Activated T-helper 1 cell treated with anti-CD3 and anti-CD28 coated beads, Interleukin-12 subunit alpha, Interleukin-12 subunit beta, Interleukin-2, Interleukin-4 antibody, amounts not matched to agents 30 ng/mL and 10 ng/mL and 1 ng/mL, durations not matched to agents 14 hours and 24 hours and 36 hours (primary cell): ENCODE data around the gene TIAM2. TPM values are rescaled to one million over a fixed set of nuclear protein-coding genes. Genes with fewer than 3 reads are reported as not detected.
"Not testable (repeated sequence)": the region's sequence is repeated elsewhere in the genome, so short reads cannot be mapped to it uniquely, and the experiment has no call there.

Source experiments
- DNase-seq: peaks from one replicate; pipeline ENCODE4 v3.0.0; 2021; ENCODE audit warnings: low spot score
- H3K27ac Mint-ChIP-seq: one replicate; pipeline ENCODE4 v1.8.0; 2021; ENCODE audit warnings: mild to moderate bottlenecking, mixed read lengths
- H3K27me3 Mint-ChIP-seq: one replicate; pipeline ENCODE4 v1.8.0; 2022; ENCODE audit warnings: mild to moderate bottlenecking, moderate library complexity, mixed read lengths; ENCODE audit not compliant: insufficient read depth
- H3K36me3 Mint-ChIP-seq: one replicate; pipeline ENCODE4 v1.8.0; 2021; ENCODE audit warnings: low read depth, mixed read lengths
- H3K4me1 Mint-ChIP-seq: one replicate; pipeline ENCODE4 v1.8.0; 2021; ENCODE audit warnings: low read depth, mixed read lengths
- H3K4me3 Mint-ChIP-seq: one replicate; pipeline ENCODE4 v1.8.0; 2021; ENCODE audit warnings: mild to moderate bottlenecking, moderate library complexity, mixed read lengths
- H3K9me3 Mint-ChIP-seq: one replicate; pipeline ENCODE4 v1.8.0; 2021; ENCODE audit warnings: mixed read lengths
- intact Hi-C: fragments of 100-400 bp; cut with micrococcal nuclease; formaldehyde crosslinking; loops from one replicate; pipeline ENCODE4 v1.15.1; 2024
- total RNA-seq: library from RNA; stranded (reverse); gene quantifications from 2 replicates; pipeline ENCODE4 v1.2.3, GENCODE V29; 2022

TIAM2 gene
- total RNA-seq = 90.4 and 95.6 TPM in 2 replicates

- intact Hi-C loops = loop anchor here (1.0 to 5.0 kb wide), 8 partner anchors 55 to 319 kb away; partner anchors contain the start of genes SCAF8 and TFB1M
- H3K4me1 Mint-ChIP-seq = peaks cover 18% of the 10 kb centered on the region
- peak within 1 kb of the TSS; percentile 44 for H3K27ac Mint-ChIP-seq
- peak within 1 kb of the TSS; percentile 71 for H3K4me3 Mint-ChIP-seq
- H3K27me3 Mint-ChIP-seq = peaks cover 16% of the 10 kb centered on the region
- H3K36me3 Mint-ChIP-seq = peaks cover 4% of the 10 kb centered on the region
- DNase-seq = peak; percentile 11
- H3K9me3 Mint-ChIP-seq = no peaks in the 10 kb centered on the region
These were observed at the start of gene TIAM2 for GRCh38 chr6:154995254-154996015. TIAM2 (plus strand) TSS chr6:154995315; CDS start chr6:155129224, 133,909 bp downstream.

- intact Hi-C loops = no loop called here
- Mint-ChIP-seq H3K27me3 (no peaks in the 10 kb centered on the region), H3K4me3 (no peak overlapping the region), H3K9me3 (peaks cover 30% of the 10 kb centered on the region), H3K27ac (no peak overlapping the region), H3K36me3 (peaks cover 14% of the 10 kb centered on the region), H3K4me1 (peaks cover 13% of the 10 kb centered on the region)
- no peak for DNase-seq
These were observed 44.2 kb upstream of the TIAM2 start for GRCh38 chr6:154950979-154951344.

DNA sequence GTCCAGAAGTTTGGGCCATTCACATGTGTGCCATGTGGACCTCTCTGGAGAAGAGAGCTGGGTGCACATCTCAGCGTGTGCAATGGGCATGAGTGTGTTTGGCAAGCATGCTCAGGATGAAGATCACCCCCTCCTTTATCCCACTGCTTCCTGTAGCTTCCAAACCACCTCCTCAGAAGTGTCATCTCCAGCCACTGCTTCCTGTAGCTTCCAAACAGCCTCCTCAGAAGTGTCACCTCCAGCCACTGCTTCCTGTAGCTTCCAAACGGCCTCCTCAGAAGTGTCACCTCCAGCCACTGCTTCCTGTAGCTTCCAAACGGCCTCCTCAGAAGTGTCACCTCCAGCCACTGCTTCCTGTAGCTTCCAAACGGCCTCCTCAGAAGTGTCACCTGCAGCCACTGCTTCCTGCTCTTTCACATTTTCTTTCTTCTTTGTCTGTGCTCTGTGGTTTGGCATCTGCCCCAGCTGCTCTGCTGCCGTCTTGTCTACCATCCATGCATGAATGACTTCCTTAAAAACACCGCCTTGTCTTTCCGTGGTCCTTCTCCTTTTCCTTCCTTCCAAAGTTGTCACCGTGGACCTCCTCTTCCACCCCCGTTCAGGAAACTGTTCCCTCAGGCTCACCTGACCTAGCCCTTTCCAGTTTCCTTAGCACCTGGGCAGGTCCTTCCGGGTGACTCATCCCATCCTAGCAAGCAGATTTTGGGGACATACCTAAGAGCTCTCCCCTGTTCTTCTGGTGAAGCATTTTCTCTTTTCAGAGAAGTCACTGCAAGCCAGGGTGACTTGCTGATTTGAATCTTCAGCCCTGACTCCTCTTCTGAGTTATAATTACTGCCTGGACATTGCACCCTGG, 43.5 kb upstream of the TIAM2 start:
- Mint-ChIP-seq H3K4me3 (no peak overlapping the region), H3K4me1 (peaks cover 13% of the 10 kb centered on the region), H3K27me3 (no peaks in the 10 kb centered on the region), H3K27ac (peak overlapping the region; percentile 88), H3K9me3 (peaks cover 30% of the 10 kb centered on the region), H3K36me3 (peaks cover 14% of the 10 kb centered on the region)
- intact Hi-C loops = no loop called here
- peak; percentile 4 for DNase-seq

DNA sequence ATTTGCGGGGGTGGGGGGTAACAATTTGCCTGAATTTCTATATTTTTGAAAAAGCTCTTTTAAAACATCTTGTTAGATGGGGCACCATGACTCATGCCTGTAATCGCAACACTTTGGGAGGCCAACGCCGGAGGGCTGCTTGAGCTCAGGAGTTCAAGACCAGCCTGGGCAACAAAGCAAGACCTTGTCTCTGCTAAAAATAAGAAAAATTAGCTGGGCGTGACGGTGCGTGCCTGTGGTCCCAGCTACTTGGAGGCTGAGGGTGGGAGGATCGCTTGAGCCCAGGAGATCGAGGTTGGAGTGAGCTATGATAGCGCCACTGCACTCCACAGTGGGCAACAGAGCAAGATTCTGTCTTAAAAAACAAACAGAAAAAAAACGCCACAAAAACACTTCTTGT, 41.5 kb upstream of the TIAM2 start:
- Mint-ChIP-seq H3K27me3 (no peaks in the 10 kb centered on the region), H3K36me3 (peaks cover 14% of the 10 kb centered on the region), H3K9me3 (peaks cover 30% of the 10 kb centered on the region), H3K4me3 (no peak overlapping the region), H3K27ac (no peak overlapping the region), H3K4me1 (peaks cover 13% of the 10 kb centered on the region)
- no peak for DNase-seq
- intact Hi-C loops = no loop called here

- Mint-ChIP-seq H3K9me3 (peaks cover 23% of the 10 kb centered on the region), H3K27me3 (no peaks in the 10 kb centered on the region), H3K4me3 (no peak overlapping the region), H3K4me1 (peaks cover 13% of the 10 kb centered on the region), H3K27ac (no peak overlapping the region), H3K36me3 (peaks cover 7% of the 10 kb centered on the region)
- DNase-seq = no peak
- intact Hi-C loops = no loop called here
These were observed 40.8 kb upstream of the TIAM2 start for GRCh38 chr6:154954347-154954746.

DNA sequence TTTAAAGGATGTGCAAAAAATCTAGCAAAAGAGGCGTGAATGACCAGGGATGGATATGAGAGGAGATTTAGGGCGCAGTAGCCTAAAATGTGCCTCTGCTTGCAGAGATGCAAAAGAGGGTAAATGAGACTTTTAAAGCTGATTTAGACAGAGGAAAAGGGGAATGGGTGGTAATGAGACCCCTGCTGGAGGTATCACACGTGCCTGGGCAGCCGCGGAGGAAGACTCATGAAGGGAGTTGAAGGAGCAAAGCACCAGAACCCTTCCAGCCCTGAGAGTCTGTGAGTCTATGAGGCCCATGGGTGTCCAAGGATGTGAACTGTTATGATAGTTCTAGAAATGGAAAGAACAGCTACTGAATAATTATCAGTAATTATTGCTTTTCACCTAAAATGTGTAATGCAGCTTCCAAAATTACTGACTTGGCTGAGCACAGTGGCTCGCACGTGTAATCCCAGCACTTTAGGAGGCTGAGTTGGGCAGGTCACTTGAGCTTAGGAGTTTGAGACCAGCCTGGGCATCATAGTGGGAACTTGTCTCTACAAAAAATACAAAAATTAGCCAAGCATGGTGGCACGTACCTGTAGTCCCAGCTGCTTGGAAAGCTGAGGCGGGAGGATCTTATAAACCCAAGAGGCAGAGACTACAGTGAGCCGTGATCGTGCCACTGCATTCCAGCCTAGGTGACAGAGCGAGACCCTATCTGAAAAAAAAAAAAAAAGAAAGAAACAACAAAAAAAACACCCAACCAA, 38.2 kb upstream of the TIAM2 start:
- intact Hi-C loops = no loop called here

DNA sequence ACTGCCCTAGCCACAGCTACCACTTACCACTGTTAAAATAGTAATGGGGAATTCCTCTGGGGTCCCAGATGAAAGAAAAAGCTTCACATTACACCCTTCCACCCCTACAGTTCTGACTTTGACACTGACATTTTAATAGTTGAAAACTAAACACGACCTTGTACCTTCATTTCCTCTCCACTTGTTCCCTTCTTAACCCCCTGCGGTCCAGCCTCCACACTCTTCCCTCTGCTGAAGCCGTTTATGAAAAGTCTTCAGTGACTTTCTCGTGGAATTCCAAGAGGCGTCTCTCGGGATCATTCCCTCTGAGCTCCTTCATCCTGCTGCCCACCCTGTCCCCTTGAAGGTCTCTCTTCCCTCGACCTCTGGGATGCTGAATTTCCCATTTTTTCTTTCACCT, 36.6 kb upstream of the TIAM2 start:
- H3K4me3 Mint-ChIP-seq = no peak overlapping the region
- no peaks in the 10 kb centered on the region for H3K27me3 Mint-ChIP-seq
- peaks cover 2% of the 10 kb centered on the region for H3K36me3 Mint-ChIP-seq
- peaks cover 11% of the 10 kb centered on the region for H3K4me1 Mint-ChIP-seq
- H3K9me3 Mint-ChIP-seq = no peaks in the 10 kb centered on the region
- H3K27ac Mint-ChIP-seq = no peak overlapping the region
- no peak for DNase-seq
- intact Hi-C loops = no loop called here

More for the DNA sequence above, 38.2 kb upstream of the TIAM2 start:
- DNase-seq = no peak
- H3K36me3 Mint-ChIP-seq = peaks cover 5% of the 10 kb centered on the region
- H3K9me3 Mint-ChIP-seq = peaks cover 5% of the 10 kb centered on the region
- no peaks in the 10 kb centered on the region for H3K27me3 Mint-ChIP-seq
- H3K4me1 Mint-ChIP-seq = peaks cover 9% of the 10 kb centered on the region
- no peak overlapping the region for H3K27ac Mint-ChIP-seq
- H3K4me3 Mint-ChIP-seq = no peak overlapping the region

GRCh38 chr6:154960299-154960843, 34.7 kb upstream of the TIAM2 start:
- peaks cover 11% of the 10 kb centered on the region for H3K4me1 Mint-ChIP-seq
- no peak overlapping the region for H3K4me3 Mint-ChIP-seq
- no peaks in the 10 kb centered on the region for H3K9me3 Mint-ChIP-seq
- peaks cover 1% of the 10 kb centered on the region for H3K27me3 Mint-ChIP-seq
- peaks cover 2% of the 10 kb centered on the region for H3K36me3 Mint-ChIP-seq
- DNase-seq = no peak
- no peak overlapping the region for H3K27ac Mint-ChIP-seq
- intact Hi-C loops = no loop called here

GRCh38 chr6:154960854-154961530, 34.1 kb upstream of the TIAM2 start:
- H3K4me1 Mint-ChIP-seq = peaks cover 11% of the 10 kb centered on the region
- no peak overlapping the region for H3K4me3 Mint-ChIP-seq
- intact Hi-C loops = no loop called here
- no peak overlapping the region for H3K27ac Mint-ChIP-seq
- H3K9me3 Mint-ChIP-seq = no peaks in the 10 kb centered on the region
- DNase-seq = no peak
- peaks cover 2% of the 10 kb centered on the region for H3K36me3 Mint-ChIP-seq
- peaks cover 1% of the 10 kb centered on the region for H3K27me3 Mint-ChIP-seq

GRCh38 chr6:154962753-154963152, 32.4 kb upstream of the TIAM2 start:
- DNase-seq = no peak
- peaks cover 2% of the 10 kb centered on the region for H3K36me3 Mint-ChIP-seq
- H3K27ac Mint-ChIP-seq = no peak overlapping the region
- peaks cover 1% of the 10 kb centered on the region for H3K27me3 Mint-ChIP-seq
- no peak overlapping the region for H3K4me3 Mint-ChIP-seq
- intact Hi-C loops = no loop called here
- H3K4me1 Mint-ChIP-seq = peaks cover 11% of the 10 kb centered on the region
- no peaks in the 10 kb centered on the region for H3K9me3 Mint-ChIP-seq

DNA sequence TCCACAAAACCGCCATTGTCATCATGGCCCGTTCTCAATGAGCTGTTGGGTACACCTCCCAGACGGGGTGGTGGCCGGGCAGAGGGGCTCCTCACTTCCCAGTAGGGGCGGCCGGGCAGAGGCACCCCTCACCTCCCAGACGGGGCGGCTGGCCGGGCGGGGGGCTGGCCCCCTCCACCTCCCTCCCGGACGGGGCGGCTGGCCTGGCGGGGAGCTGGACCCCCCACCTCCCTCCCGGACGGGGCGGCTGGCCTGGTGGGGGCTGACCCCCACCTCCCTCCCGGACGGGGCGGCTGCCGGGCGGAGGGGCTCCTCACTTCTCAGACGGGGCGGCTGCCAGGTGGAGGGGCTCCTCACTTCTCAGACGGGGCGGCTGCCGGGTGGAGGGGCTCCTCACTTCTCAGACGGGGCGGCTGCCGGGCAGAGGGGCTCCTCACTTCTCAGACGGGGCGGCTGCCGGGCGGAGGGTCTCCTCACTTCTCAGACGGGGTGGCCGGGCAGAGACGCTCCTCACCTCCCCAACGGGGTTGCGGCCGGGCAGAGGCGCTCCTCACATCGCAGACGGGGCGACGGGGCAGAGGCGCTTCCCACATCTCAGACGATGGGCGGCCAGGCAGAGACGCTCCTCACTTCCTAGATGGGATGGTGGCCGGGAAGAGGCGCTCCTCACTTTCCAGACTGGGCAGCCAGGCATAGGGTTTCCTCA, 28.9 kb upstream of the TIAM2 start:
- H3K27ac Mint-ChIP-seq, H3K4me1 Mint-ChIP-seq, H3K9me3 Mint-ChIP-seq, DNase-seq, H3K27me3 Mint-ChIP-seq, H3K36me3 Mint-ChIP-seq, H3K4me3 Mint-ChIP-seq, intact Hi-C loops: not testable (repeated sequence)

DNA sequence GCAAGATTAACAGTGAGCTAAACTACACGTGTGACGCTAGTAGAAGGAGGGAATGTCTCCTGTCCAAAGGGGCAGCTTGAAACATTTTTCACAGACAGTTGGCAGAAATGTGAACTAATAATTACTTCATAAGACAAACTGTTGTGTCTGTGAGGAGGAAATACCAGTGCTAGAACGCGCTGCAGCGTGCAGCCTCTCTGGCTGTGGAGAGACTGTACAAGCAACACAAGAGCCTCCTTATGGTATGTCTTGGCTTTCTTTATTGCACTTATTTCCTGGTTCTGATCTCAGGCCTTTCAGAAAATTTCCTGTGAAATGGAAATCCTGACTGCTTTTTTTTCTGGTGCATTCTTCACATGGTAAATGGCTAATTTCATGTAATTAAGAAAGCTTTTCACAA, 25.3 kb upstream of the TIAM2 start:
- Mint-ChIP-seq H3K27ac (no peak overlapping the region), H3K4me3 (no peak overlapping the region), H3K27me3 (peaks cover 4% of the 10 kb centered on the region), H3K9me3 (no peaks in the 10 kb centered on the region), H3K36me3 (no peaks in the 10 kb centered on the region), H3K4me1 (no peaks in the 10 kb centered on the region)
- DNase-seq = no peak
- intact Hi-C loops = no loop called here
